Coronary artery (tissue), 2 donors: Measurements from ENCODE around the gene GMPPB.
"Not testable (repeated sequence)": the region's sequence is repeated elsewhere in the genome, so short reads cannot be mapped to it uniquely, and the experiment has no call there.

Source experiments
- DNase-seq: peaks from one replicate; pipeline ENCODE4 v3.0.0-alpha.2; 2017; ENCODE audit warnings: low spot score
- H3K27ac ChIP-seq, 2 donors: fragments of 200-600 bp; sonication (generic); one replicate each; pipeline ENCODE4 v1.5.1; 2016 to 2019
- H3K4me3 ChIP-seq: fragments of 200-600 bp; sonication (generic); 2 replicates; pipeline ENCODE4 v1.5.1; 2016; ENCODE audit warnings: mild to moderate bottlenecking, moderate library complexity
- CTCF ChIP-seq: fragments of 200-600 bp; sonication (generic); IDR thresholded peaks from one replicate; pipeline ENCODE4 v1.5.1; 2019; ENCODE audit warnings: antibody characterized with exemption

GMPPB gene

GRCh38 chr3:49761661-49762060 lies 37.9 kb upstream of the GMPPB start:
- no peak for TF ChIP-seq CTCF
- no peak overlapping the region for H3K27ac ChIP-seq
- DNase-seq: no peak

GRCh38 chr3:49759226-49759625 lies 35.5 kb upstream of the GMPPB start:
- no peak for TF ChIP-seq CTCF
- Histone ChIP-seq H3K27ac (no peak overlapping the region), H3K4me3 (no peak overlapping the region)
- no peak for DNase-seq

More at GRCh38 chr3:49761661-49762060, 37.9 kb upstream of the GMPPB start:
- no peak overlapping the region for H3K4me3 ChIP-seq

DNA sequence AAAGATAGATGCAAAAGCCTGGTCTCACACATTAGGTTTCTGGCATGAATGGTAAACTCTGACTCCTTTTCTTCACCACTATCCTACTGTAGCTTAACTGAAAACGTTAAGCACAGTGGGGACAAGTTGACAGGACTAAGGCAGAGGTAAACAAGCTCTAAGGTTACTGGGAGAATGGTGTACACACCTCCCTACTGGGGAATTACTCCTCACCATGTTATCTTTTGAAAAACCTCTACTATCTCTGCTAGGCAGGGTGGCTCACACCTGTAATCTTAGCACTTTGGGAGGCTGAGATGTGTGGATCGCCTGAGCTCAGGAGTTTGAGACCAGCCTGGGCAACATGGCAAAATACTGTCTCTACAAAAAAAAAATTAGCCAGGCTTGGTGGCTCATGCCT lies 33.4 kb upstream of the GMPPB start:
- DNase-seq: no peak
- Histone ChIP-seq H3K27ac (no peak overlapping the region), H3K4me3 (no peak overlapping the region)
- no peak for TF ChIP-seq CTCF

DNA sequence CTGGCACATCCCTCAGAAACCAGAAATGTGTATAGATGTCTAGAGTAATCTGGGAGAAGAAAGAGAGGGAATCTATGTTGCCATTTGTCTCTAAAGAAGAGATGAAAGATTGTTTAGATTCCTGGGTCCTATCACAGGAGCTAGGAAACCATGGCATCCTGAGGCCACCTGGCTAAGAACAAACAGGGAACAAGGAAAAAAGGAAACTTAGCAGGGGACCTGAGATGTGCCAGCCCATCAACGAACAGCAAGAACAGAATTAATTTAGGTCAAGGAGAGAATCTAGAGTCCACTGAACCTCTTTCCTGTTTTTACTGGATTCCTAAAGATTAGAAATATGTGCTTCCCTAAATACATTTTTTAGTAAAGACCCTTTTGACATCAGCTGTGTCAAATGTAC lies 32.3 kb upstream of the GMPPB start:
- Histone ChIP-seq H3K27ac (no peak overlapping the region), H3K4me3 (no peak overlapping the region)
- DNase-seq: no peak
- no peak for TF ChIP-seq CTCF

DNA sequence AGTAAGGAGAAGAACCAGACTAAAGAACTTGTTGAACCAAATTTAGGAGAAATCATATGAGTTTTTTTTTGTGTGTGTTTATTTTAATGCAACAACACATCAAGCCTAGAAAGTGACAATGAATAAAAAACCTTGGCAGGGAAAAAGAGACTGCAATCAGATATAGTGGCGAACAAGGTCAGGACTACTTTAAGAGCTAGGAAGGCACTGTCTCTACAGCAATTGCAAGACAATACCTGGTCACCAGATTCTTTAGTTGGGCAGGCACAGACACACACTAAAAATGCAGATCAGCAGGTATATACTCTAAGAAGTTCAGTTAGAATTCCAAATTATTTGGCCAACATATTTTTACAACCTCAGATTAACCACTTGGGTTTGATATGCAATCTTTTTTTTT lies 30.8 kb upstream of the GMPPB start:
- Histone ChIP-seq H3K4me3 (no peak overlapping the region), H3K27ac (no peak overlapping the region)
- no peak for DNase-seq
- TF ChIP-seq CTCF: no peak

DNA sequence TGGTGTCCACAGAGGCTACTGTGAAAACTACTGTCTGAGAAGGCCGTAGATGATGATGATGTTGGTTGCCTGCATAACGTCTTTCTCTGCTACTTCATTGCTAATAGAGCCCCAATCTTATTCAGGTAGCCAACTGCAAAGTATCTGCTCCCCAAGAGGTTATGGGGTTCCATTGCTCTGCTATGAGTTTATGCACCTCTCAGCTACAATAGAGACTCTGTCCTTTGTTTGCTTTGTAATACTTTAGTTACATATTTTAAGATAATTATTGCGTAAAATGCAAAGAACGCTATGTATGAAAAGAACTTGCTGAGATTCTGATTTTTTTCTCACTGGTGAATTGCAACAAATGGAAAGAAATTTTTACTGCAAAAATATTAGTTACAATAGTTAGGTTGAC lies 27.8 kb upstream of the GMPPB start:
- DNase-seq: no peak
- no peak for TF ChIP-seq CTCF
- Histone ChIP-seq H3K4me3 (no peak overlapping the region), H3K27ac (no peak overlapping the region)

DNA sequence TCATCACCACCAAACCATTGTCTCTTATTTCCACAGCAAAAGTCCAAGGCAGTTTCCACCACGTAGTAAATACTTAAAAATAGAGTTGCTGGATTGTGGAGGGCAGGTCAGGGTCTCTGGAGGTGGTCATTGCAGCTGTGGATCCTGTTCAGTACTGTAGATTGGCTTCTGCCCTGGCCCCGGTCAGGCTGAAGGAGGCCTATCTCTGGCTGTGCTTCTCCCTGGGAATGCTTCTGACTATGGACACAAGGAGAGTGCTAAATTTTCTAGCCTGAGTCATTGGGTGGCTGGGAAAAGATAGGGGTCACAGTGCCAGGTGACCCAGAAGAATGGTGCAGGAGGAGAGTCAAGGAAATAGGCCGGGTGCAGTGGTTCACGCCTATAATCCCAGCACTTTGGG lies 26.3 kb upstream of the GMPPB start:
- no peak overlapping the region for H3K27ac ChIP-seq
- TF ChIP-seq CTCF: no peak
- H3K4me3 ChIP-seq: no peak overlapping the region
- DNase-seq: no peak

DNA sequence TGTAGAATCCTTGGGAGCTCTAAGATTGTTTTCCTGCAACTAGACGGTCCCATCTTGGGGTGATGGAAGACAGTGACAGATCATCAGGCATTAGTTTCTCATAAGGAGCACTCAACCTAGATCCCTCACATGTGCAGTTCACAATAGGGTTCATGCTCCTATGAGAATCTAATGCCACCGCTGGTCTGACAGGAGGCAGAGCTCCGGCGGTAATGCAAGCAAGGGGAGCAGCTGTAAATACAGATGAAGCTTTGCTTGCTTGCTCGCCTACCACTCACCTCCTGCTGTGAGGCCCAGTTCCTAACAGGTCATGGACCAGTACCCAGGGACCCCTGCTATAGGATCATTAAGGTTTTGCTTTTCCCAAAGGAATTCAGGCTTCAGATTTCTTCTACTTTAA lies 25.1 kb upstream of the GMPPB start:
- H3K27ac ChIP-seq, H3K4me3 ChIP-seq, DNase-seq: not testable (repeated sequence)
